GM18907 (cell line): Measurements from ENCODE around the gene UBE4A.

Source experiments
- ATAC-seq: cut with Tn5 transposase; IDR thresholded peaks from one replicate; pipeline ENCODE4 v1.9.1; 2021; ENCODE audit warnings: mild to moderate bottlenecking, moderate library complexity; ENCODE audit not compliant: unreplicated experiment

UBE4A gene

GRCh38 chr11:118436639-118437207 lies 77.3 kb downstream of the UBE4A start:
- peak; percentile 20 for ATAC-seq

GRCh38 chr11:118437208-118438125 lies 78.1 kb downstream of the UBE4A start:
- ATAC-seq = no peak

GRCh38 chr11:118438314-118438931 lies 79.0 kb downstream of the UBE4A start:
- ATAC-seq = no peak

GRCh38 chr11:118439646-118440045 lies 80.2 kb downstream of the UBE4A start:
- ATAC-seq = no peak

GRCh38 chr11:118441770-118442275 lies 82.4 kb downstream of the UBE4A start:
- ATAC-seq = no peak

GRCh38 chr11:118442301-118442700 lies 82.9 kb downstream of the UBE4A start:
- ATAC-seq = no peak

GRCh38 chr11:118442908-118443589 lies 83.6 kb downstream of the UBE4A start:
- ATAC-seq = no peak

- ATAC-seq = peak; percentile 46
Measured at GRCh38 chr11:118443590-118444218, 84.3 kb downstream of the UBE4A start.

GRCh38 chr11:118447423-118447822 lies 88.0 kb downstream of the UBE4A start:
- ATAC-seq = no peak

GRCh38 chr11:118448294-118448693 lies 88.9 kb downstream of the UBE4A start:
- peak; percentile 82 for ATAC-seq
